Skeletal muscle tissue (tissue), 4 donors: Measurements from ENCODE around the gene ZNF598. TPM values are rescaled to one million over a fixed set of nuclear protein-coding genes. Genes with fewer than 3 reads are reported as not detected.
A peak's percentile ranks its signal among the peaks of the same experiment; 100 is the strongest.

Experiments used
- H3K27ac ChIP-seq: one replicate; pipeline ENCODE4 v1.7.0; 2013; ENCODE audit warnings: mild to moderate bottlenecking, low read depth, low read length, inconsistent platforms
- H3K27me3 ChIP-seq, 3 donors: one replicate each; pipeline ENCODE4 v1.7.0; 2013; ENCODE audit warnings: low read length in 3 of 3; ENCODE audit not compliant: control insufficient read depth in 3 of 3, insufficient read depth in 3 of 3
- H3K36me3 ChIP-seq, 3 donors: one replicate each; pipeline ENCODE4 v1.7.0; 2013; ENCODE audit warnings: low read length in 3 of 3; ENCODE audit not compliant: control insufficient read depth in 3 of 3, insufficient read depth in 3 of 3
- H3K4me1 ChIP-seq, 3 donors: one replicate each; pipeline ENCODE4 v1.7.0; 2013; ENCODE audit warnings: low read length in 3 of 3, mild to moderate bottlenecking in 3 of 3; ENCODE audit not compliant: control insufficient read depth in 3 of 3, insufficient read depth in 3 of 3
- H3K4me3 ChIP-seq, 3 donors: one replicate each; pipeline ENCODE4 v1.7.0; 2013; ENCODE audit warnings: low read length in 3 of 3
- H3K9ac ChIP-seq, 3 donors: one replicate each; pipeline ENCODE4 v1.7.0; 2013; ENCODE audit warnings: low read length in 3 of 3, mild to moderate bottlenecking in 3 of 3, moderate library complexity in 2 of 3, low read depth in 1 of 3
- H3K9me3 ChIP-seq, 3 donors: one replicate each; pipeline ENCODE4 v1.7.0; 2013; ENCODE audit warnings: low read length in 3 of 3; ENCODE audit not compliant: control insufficient read depth in 3 of 3
- total RNA-seq: library from RNA; depleted of rRNA; stranded (reverse); fragments of >200 nt; gene quantifications from one replicate; pipeline ENCODE4 v1.2.3, GENCODE V29; 2014
- donor health status: Osteomylitis.

ZNF598 gene
- total RNA-seq, 1 donor from 2014 or later: 4.7 TPM

DNA sequence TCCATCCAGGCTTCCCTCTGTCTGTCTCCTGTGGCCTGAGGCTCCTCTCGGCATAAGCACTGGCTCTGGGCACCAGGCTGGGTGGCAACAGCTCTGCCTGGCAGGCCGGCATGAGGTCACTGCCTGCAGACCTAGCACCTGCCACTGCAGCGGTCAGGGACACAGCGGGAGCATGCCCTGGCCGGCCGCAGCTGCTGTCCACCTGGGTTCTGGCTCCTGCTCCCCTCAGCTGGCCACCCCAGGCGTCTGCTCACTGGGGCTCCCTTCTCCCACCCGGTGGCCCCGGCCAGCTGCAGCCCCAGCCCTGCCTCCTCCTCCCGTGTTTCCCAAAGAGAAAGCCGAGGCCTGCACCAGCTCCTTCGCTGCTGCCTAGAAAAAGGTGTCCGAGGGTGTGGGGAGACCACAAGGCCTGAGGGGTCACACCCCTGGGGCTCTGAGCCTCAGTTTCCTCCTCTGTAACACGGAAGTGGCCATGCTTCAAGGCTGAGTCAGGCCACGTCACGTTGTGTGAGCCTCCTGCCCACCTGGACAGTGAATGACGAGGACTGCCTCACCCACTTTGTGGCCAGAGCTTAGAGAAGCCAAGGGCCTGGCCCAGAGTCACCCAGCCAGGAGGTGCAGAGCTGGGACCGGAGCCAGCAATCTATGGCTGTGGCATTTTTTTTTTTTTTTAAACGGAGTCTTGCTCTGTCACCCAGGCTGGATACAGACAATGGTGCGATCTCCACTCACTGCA, 31.3 kb upstream of the ZNF598 start:
- peak overlapping the region in 2 of 3 donors; percentile 47 to 66 for H3K9ac ChIP-seq
- peak overlapping the region; percentile 68 for H3K27ac ChIP-seq
- no peak overlapping the region for H3K4me3 ChIP-seq
- peaks cover 45 to 76% (median 69%) of the 10 kb centered on the region in 3 donors for H3K4me1 ChIP-seq
- no peaks in the 10 kb centered on the region for H3K27me3 ChIP-seq
- H3K36me3 ChIP-seq: peaks cover 0 to 13% (median 8%) of the 10 kb centered on the region in 3 donors
- no peaks in the 10 kb centered on the region for H3K9me3 ChIP-seq

- H3K4me1 ChIP-seq: peaks cover 44 to 79% (median 72%) of the 10 kb centered on the region in 3 donors
Observed at GRCh38 chr16:2040041-2040786, 30.6 kb upstream of the ZNF598 start.

GRCh38 chr16:2039274-2040031, 29.8 kb upstream of the ZNF598 start:
- Histone ChIP-seq H3K27ac (peak overlapping the region; percentile 79), H3K4me1 (peaks cover 50 to 84% (median 78%) of the 10 kb centered on the region in 3 donors), H3K4me3 (peak overlapping the region in 1 of 3 donors; percentile 56), H3K9me3 (no peaks in the 10 kb centered on the region), H3K36me3 (peaks cover 0 to 13% (median 5%) of the 10 kb centered on the region in 3 donors), H3K9ac (peak overlapping the region in 2 of 3 donors; percentile 43 to 64), H3K27me3 (no peaks in the 10 kb centered on the region)

More at GRCh38 chr16:2040041-2040786, 30.6 kb upstream of the ZNF598 start:
- Histone ChIP-seq H3K27me3 (no peaks in the 10 kb centered on the region), H3K36me3 (peaks cover 0 to 13% (median 5%) of the 10 kb centered on the region in 3 donors), H3K9me3 (no peaks in the 10 kb centered on the region), H3K4me3 (peak overlapping the region in 1 of 3 donors; percentile 22), H3K27ac (peak overlapping the region; percentile 68), H3K9ac (peak overlapping the region in 2 of 3 donors; percentile 32 to 66)

DNA sequence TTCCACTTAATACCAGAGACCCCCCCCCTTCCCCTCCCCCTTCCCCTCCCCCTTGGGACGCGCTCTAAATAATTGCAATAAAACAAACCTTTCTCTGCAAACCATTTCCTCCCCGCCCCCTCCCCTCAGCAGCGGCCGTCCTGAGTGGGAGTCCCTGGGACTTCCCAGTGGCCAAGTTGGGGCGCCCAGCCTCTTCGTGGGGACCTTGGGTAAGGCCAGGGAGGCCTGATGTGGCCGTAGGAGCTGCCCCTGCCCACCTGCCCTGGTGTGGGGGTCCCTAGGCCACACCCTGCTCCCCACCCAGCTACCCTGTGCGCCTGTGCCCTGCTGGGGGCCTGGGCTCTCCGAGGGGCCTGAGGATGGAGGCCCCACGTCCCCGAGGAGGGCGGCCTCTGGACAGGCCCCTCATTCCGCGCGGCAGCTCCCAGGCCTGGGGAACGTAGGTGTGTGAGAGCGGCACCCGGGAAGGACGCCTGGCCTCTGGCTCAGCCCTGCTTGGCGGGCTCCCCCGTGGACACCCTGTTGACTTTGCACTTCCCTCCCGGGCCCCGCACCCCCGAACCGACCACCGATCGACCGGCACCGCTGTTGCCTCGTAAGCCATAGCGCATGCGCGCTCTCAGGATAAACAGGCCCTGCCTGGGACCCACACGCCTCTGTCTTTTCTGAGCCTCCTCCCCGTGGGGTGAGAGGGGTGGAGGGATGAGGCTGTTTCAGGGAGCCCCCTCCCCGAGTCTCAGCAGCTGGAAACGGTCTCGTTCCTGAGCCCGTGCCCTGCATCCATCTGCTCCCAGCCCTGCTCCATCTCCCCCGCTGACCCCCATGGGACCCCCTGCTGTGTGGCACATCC, 29.0 kb upstream of the ZNF598 start:
- H3K27me3 ChIP-seq: no peaks in the 10 kb centered on the region
- peaks cover 0 to 13% (median 5%) of the 10 kb centered on the region in 3 donors for H3K36me3 ChIP-seq
- peak overlapping the region in 1 of 3 donors; percentile 56 for H3K4me3 ChIP-seq
- no peaks in the 10 kb centered on the region for H3K9me3 ChIP-seq
- peak overlapping the region; percentile 79 for H3K27ac ChIP-seq
- peak overlapping the region in 2 of 3 donors; percentile 43 to 64 for H3K9ac ChIP-seq
- peaks cover 53 to 84% (median 79%) of the 10 kb centered on the region in 3 donors for H3K4me1 ChIP-seq

DNA sequence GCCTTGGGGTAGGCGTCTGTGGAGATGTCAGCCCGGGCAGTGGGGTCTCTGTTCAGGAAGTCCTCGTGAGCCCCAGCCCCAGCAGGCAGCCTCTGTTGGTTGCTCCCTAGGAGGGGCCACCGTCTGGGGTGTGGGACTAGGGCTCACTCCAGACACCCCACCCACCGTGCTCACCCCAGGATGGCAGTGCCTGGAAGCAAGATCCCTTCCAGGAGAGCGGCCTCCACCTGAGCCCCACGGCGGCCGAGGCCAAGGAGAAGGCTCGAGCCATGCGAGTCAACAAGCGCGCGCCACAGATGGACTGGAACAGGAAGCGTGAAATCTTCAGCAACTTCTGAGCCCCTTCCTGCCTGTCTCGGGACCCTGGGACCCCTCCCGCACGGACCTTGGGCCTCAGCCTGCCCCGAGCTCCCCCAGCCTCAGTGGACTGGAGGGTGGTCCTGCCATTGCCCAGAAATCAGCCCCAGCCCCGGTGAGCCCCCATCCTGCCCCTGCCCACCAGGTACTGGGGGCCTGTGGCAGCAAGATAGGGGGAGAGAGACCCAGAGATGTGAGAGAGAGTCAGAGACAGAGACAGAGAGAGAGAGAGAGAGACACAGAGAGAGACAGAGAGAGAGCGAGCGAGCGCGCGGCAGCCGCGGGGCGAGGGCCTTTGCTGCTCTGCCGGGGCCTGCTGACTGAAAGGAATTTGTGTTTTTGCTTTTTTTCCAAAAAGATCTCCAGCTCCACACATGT, 28.2 kb upstream of the ZNF598 start:
- H3K4me1 ChIP-seq: peaks cover 53 to 81% (median 73%) of the 10 kb centered on the region in 3 donors
- H3K36me3 ChIP-seq: peaks cover 0 to 9% (median 5%) of the 10 kb centered on the region in 3 donors
- peak overlapping the region; percentile 79 for H3K27ac ChIP-seq
- peak overlapping the region in 2 of 3 donors; percentile 51 to 79 for H3K9ac ChIP-seq
- no peaks in the 10 kb centered on the region for H3K9me3 ChIP-seq
- no peaks in the 10 kb centered on the region for H3K27me3 ChIP-seq
- H3K4me3 ChIP-seq: peak overlapping the region in 1 of 3 donors; percentile 54

- Histone ChIP-seq H3K27ac (peak overlapping the region; percentile 79), H3K9ac (peak overlapping the region in 1 of 3 donors; percentile 79), H3K9me3 (no peaks in the 10 kb centered on the region), H3K36me3 (peaks cover 0 to 12% (median 5%) of the 10 kb centered on the region in 3 donors), H3K4me1 (peaks cover 60 to 81% (median 75%) of the 10 kb centered on the region in 3 donors), H3K27me3 (no peaks in the 10 kb centered on the region), H3K4me3 (peak overlapping the region in 1 of 3 donors; percentile 56)
Observed at GRCh38 chr16:2037115-2037514, 27.5 kb upstream of the ZNF598 start.

DNA sequence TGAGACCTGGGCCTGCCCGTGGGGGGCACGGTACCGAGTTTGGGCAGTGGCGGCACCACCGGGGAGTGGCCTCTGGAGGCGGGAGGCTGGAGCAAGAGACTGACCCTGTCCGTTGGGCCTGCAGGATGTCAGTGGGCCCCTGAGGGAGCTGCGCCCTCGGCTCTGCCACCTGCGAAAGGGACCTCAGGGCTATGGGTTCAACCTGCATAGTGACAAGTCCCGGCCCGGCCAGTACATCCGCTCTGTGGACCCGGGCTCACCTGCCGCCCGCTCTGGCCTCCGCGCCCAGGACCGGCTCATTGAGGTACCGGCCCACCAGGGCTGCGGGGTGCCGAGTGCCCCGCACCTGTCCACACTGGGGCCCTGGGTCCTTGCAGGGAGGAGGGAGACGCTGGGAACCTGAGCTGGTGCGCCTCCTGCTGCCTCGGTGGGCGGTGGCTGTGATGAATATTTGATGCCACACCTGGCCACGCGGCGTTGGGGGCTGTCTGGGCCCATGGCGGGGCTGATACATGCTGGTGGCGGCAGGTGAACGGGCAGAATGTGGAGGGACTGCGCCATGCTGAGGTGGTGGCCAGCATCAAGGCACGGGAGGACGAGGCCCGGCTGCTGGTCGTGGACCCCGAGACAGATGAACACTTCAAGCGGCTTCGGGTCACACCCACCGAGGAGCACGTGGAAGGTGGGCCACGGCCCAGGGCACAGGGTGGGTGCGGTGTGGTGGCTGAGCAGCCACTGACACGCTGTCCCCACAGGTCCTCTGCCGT, 26.8 kb upstream of the ZNF598 start:
- Histone ChIP-seq H3K4me1 (peaks cover 62 to 77% (median 73%) of the 10 kb centered on the region in 3 donors), H3K4me3 (peak overlapping the region in 2 of 3 donors; percentile 38 to 56), H3K9me3 (no peaks in the 10 kb centered on the region), H3K27me3 (no peaks in the 10 kb centered on the region), H3K9ac (peak overlapping the region in 2 of 3 donors; percentile 32 to 79), H3K36me3 (peaks cover 0 to 12% (median 5%) of the 10 kb centered on the region in 3 donors), H3K27ac (peak overlapping the region; percentile 79)
